ENCODE results near the gene PDZD2.

PDZD2 gene

GRCh38 chr5:32100691-32101302, 461.9 kb downstream of the PDZD2 start:
- intact Hi-C loops (cut with DNase I; ENCODE audit: low total_unique reads), result no loop called here
- no peak overlapping the region for H3K4me3 ChIP-seq
- DNase-seq, result no peak

GRCh38 chr5:32102254-32102986, 463.5 kb downstream of the PDZD2 start:
- peaks cover 51 to 86% (median 82%) of the 10 kb centered on the region in 3 donors for H3K36me3 ChIP-seq
- DNase-seq, result no peak
- intact Hi-C loops (cut with DNase I; ENCODE audit: low total_unique reads), result no loop called here
- TF ChIP-seq CTCF (IDR thresholded peaks at IDR 0.05), result no peak
- H3K4me1 ChIP-seq, result peaks cover 0 to 19% (median 0%) of the 10 kb centered on the region in 4 donors
- no peaks in the 10 kb centered on the region for H3K9me3 ChIP-seq
- H3K27ac ChIP-seq, result no peak overlapping the region
- H3K27me3 ChIP-seq, result no peaks in the 10 kb centered on the region
- no peak overlapping the region for H3K4me3 ChIP-seq

More at GRCh38 chr5:32100691-32101302, 461.9 kb downstream of the PDZD2 start:
- peaks cover 0 to 20% (median 0%) of the 10 kb centered on the region in 4 donors for H3K4me1 ChIP-seq
- peaks cover 47 to 76% (median 76%) of the 10 kb centered on the region in 3 donors for H3K36me3 ChIP-seq
- no peaks in the 10 kb centered on the region for H3K9me3 ChIP-seq
- TF ChIP-seq CTCF (IDR thresholded peaks at IDR 0.05), result no peak
- H3K27me3 ChIP-seq, result no peaks in the 10 kb centered on the region
- H3K27ac ChIP-seq, result no peak overlapping the region

- intact Hi-C loops (cut with DNase I; ENCODE audit: low total_unique reads), result no loop called here
- H3K4me1 ChIP-seq, result peaks cover 0 to 15% (median 0%) of the 10 kb centered on the region in 4 donors
- H3K36me3 ChIP-seq, result peaks cover 51 to 83% (median 81%) of the 10 kb centered on the region in 3 donors
Measured at GRCh38 chr5:32103521-32103920, 464.6 kb downstream of the PDZD2 start.

GRCh38 chr5:32107291-32107690, 468.4 kb downstream of the PDZD2 start:
- intact Hi-C loops (cut with DNase I; ENCODE audit: low total_unique reads), result no loop called here
- H3K27me3 ChIP-seq, result no peaks in the 10 kb centered on the region
- no peak overlapping the region for H3K27ac ChIP-seq
- H3K9me3 ChIP-seq, result no peaks in the 10 kb centered on the region
- H3K4me3 ChIP-seq, result no peak overlapping the region
- no peak for DNase-seq
- H3K4me1 ChIP-seq, result peaks cover 0 to 5% (median 0%) of the 10 kb centered on the region in 4 donors
- no peak for TF ChIP-seq CTCF (IDR thresholded peaks at IDR 0.05)
- peaks cover 47 to 73% (median 62%) of the 10 kb centered on the region in 3 donors for H3K36me3 ChIP-seq

More at GRCh38 chr5:32103521-32103920, 464.6 kb downstream of the PDZD2 start:
- no peak for DNase-seq
- Histone ChIP-seq H3K9me3 (no peaks in the 10 kb centered on the region), H3K4me3 (no peak overlapping the region), H3K27ac (no peak overlapping the region), H3K27me3 (no peaks in the 10 kb centered on the region)
- no peak for TF ChIP-seq CTCF (IDR thresholded peaks at IDR 0.05)

- no peak for TF ChIP-seq CTCF (IDR thresholded peaks at IDR 0.05)
- no peaks in the 10 kb centered on the region for H3K9me3 ChIP-seq
- intact Hi-C loops (cut with DNase I; ENCODE audit: low total_unique reads), result no loop called here
- no peaks in the 10 kb centered on the region for H3K27me3 ChIP-seq
- DNase-seq, result no peak
- no peak overlapping the region for H3K27ac ChIP-seq
- H3K4me3 ChIP-seq, result no peak overlapping the region
- peaks cover 0 to 9% (median 0%) of the 10 kb centered on the region in 4 donors for H3K4me1 ChIP-seq
- H3K36me3 ChIP-seq, result peaks cover 41 to 68% (median 55%) of the 10 kb centered on the region in 3 donors
Measured at GRCh38 chr5:32108167-32108566, 469.2 kb downstream of the PDZD2 start.

Data from tibial artery (tissue), 4 donors.